Stimulated activated CD4-positive, alpha-beta T cell treated with anti-CD3 and anti-CD28 coated beads, Interleukin-1b, Interleukin-23, amount 100 ng/mL, for 4 hours (primary cell): Measurements from ENCODE around the gene LIMS2.

Experiments used
- DNase-seq, 2 donors: peaks; one replicate each; pipeline ENCODE4 v3.0.0-alpha.2; 2020; ENCODE audit warnings: low read depth in 2 of 2

Gene LIMS2, protein sequence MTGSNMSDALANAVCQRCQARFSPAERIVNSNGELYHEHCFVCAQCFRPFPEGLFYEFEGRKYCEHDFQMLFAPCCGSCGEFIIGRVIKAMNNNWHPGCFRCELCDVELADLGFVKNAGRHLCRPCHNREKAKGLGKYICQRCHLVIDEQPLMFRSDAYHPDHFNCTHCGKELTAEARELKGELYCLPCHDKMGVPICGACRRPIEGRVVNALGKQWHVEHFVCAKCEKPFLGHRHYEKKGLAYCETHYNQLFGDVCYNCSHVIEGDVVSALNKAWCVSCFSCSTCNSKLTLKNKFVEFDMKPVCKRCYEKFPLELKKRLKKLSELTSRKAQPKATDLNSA

GRCh38 chr2:127675331-127676261 is at the start of gene LIMS2:
Gene LIMS2, minus strand, starts transcription at chr2:127675530. Its CDS starts 506 bp downstream, at chr2:127675024.
- DNase-seq, result no peak

GRCh38 chr2:127722807-127723206 is 47.5 kb upstream of the LIMS2 start:
- no peak for DNase-seq

DNA sequence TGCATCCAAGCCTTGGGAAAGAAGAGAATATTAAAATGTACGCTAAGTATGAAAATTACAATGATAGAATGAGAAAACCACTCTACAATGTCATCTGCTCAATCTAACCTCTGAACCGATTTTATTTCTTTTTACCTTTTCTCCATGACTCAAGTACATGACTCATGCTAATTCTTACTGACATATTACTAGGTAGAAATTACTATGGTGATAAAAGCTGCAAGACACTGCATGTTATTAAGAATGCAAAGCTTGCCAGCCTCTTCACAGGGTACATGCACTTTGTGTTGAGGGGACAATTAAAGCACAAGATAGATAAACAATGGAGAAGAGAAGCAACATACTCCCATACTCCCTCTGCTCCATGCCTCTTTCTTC is 46.6 kb upstream of the LIMS2 start:
- DNase-seq, result no peak

DNA sequence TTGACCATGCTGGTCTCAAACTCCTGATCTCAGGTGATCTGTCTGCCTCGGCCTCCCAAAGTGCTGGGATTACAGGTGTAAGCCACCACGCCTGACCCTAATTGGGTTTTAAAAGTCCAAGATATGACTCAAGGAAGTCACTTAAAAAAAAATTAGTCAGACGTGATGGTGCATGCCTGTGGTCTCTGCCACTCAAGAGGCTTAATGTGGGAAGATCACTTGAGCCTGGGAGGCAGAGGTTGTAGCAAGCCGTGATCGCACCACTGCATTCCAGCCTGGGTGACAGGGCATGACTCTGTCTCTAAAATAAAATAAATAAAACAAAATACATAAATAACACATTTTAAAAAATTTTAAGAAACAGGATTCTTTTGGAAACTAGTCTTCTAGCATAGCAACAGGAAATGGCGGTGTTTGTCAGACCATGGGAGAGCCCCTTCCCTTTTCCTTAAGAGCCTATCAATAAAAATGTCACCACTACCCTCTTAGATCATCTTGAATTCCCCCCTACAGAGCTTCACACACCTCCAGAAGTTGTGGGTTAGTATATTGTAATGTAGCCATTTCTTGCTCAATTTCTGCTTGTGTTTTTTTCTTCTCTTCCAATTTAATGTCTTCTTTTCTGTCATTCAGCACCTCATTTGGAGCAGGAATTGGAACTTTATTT is 46.1 kb upstream of the LIMS2 start:
- no peak for DNase-seq

DNA sequence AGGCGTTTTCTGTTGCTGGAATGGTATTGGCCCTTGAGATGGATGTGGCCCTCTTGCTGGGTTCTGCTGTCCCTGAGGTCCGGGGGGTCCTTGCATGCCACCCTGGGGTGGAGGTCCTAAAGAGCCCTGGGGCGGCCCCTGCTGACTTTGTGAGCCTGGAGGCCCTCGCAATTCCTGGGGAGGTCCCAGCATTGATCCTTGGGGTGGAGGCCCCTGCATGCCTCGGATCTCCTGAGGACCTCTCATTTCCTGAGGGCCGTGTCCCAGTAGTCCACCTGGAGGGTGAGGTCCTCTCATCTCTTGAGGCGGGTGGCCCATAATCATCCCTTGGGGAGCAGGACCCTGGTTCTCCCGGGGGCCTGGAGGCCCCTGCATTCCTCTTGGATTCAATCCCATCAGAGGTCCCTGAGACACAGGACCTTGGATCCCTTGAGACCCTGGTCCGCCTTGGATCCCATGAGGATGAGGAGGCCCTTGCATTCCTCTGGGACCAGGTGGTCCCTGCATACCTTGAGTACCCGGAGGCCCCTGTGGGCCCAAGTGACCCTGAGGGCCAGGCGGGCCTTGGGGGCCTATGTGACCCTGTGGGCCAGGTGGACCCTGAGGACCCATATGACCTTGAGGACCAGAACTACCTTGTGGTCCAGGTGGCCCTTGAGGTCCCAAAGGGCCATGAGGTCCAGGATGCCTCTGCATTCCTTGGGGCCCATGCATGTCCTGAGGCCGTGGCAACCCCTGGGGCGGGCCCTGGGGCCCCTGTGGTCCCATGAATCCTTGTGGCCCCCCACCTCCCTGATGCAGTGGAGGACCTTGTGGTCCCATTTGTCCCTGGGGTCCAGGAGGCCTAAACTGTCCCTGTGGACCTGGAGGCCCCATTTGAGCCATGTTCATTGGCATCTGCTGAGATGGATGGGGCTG is 44.2 kb upstream of the LIMS2 start:
- DNase-seq, result no peak

GRCh38 chr2:127718271-127718670 is 42.9 kb upstream of the LIMS2 start:
- no peak for DNase-seq

GRCh38 chr2:127715778-127716449 is 40.6 kb upstream of the LIMS2 start:
- DNase-seq, result no peak

DNA sequence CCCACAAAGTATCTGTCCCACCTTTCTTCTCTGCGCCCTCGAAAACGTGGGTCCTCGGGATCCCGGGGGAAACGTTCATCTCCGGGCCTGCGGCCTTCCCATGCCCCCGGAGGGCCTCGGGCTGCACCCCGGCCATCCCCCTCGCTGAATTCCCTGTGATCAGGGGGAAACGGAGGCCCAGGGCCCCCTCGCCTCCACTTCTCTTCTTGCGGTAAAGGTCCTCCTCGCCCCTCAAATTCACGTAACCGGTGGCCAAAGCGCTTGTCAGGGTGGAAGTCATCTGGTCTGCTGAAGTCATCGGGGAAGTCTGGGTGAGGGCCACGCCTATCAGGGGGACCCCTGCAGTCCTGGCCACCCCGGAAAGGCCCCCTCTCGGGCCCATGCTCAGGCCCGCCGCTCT is 38.2 kb upstream of the LIMS2 start:
- DNase-seq, result no peak

DNA sequence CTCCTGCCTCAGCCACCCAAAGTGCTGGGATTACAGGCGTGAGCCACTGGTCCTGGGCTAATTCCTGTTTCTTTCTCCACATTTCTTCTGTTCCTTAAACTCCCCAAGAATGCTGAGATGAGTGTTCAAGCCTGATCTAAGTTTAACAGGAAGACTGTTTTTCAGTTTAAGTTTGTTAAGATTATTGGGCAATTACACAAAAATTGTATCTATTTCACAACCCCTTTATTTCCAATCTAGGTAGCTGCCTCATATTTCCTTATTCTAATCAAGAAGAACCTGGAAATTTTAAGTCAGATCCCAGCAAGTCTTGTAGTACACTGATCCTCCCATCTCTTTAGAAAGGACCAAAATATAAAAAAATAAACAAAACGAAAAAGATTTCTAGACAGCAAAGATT is 37.7 kb upstream of the LIMS2 start:
- DNase-seq, result no peak

- no peak for DNase-seq
Observed at GRCh38 chr2:127709336-127709735, 34.0 kb upstream of the LIMS2 start.

- no peak for DNase-seq
Observed at GRCh38 chr2:127707890-127708648, 32.7 kb upstream of the LIMS2 start.

GRCh38 chr2:127706215-127706990 is 31.1 kb upstream of the LIMS2 start:
- DNase-seq, result no peak

DNA sequence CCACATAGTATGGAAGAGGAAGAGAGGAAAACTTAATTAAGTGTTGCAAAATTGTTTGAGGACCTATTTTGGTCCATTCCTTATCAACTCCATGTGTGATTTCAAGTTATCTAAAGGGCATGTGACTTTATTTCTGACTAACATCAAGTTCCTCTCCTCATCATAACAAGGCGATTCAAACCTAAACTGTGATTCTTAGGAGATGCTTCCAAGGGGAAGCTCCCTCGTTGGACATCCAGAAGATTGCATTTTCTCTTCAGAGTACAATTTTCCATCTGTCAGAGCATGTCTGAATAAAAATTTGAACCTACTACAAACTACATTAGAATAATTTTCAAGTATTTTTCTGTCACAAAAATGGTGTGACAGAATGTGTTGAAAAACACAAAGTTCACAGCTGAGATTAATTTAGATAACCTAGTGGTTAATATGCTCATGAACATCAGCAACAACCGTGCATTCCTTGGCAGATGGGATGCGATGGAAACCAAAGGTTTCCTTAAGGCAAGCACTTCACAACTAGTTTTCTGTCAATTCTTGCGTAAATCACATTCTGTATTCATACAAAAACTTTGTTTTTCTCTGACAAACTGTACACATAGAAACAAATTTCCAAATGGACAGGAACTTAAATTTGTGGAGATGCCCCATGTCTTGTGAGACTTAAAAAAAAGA is 30.2 kb upstream of the LIMS2 start:
- no peak for DNase-seq

- no peak for DNase-seq
Observed at GRCh38 chr2:127704641-127705390, 29.5 kb upstream of the LIMS2 start.

- no peak for DNase-seq
Observed at GRCh38 chr2:127703282-127703681, 28.0 kb upstream of the LIMS2 start.

DNA sequence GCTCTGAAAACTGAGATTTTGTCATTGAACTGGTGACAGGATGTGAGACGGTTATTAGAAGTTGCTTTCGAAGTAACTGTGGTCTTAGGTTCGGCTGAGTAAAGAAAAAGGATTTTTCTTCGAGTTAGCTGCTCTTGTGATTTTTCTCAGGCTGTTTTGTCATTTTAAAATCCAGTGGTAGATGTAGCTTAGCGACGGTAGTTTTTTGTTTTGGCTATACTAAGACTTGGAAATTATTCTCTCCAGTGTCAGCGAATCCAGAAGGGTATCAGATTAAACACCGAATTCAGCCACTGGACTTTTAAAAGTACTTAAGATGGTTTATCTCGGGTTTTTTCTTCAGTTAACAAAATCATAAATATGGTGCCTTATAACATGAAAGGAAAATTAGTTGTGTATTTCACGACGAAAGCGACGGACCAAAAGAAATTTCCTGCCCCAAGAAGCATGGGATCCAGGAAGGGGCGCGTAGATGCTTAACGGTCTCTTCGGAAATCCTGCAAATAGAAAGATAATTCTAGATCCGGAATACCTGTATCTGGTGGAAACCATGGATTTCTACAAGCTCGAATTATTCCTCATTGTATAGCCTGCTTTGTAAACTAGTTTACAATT is 27.2 kb upstream of the LIMS2 start:
- DNase-seq, result no peak

DNA sequence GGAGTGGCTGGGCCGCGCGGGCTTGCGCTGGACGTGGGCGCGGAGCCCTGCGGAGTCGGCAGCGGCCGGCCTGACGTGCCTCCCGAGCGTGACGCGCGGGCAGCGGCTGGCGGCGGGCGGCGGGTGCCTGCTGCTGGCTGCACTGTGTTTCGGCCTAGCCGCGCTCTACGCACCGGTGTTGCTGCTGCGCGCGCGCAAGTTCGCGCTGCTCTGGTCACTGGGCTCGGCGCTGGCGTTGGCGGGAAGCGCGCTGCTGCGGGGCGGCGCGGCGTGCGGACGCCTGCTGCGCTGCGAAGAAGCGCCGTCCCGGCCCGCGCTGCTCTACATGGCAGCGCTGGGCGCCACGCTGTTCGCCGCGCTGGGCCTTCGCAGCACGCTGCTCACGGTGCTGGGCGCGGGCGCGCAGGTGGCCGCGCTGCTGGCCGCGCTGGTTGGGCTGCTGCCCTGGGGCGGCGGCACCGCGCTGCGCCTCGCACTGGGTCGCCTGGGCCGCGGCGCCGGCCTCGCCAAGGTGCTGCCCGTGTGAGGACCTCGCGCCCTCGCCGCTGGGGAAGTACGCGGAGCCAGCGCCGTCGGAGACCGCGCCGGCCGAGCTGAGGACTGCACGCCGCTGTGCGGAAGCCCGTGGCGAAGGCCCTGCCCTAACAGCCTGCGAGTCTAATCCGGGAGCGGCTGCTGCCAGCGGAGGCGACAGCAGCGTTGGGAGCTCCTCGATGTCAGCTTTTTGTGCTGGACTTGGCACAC is 26.5 kb upstream of the LIMS2 start:
- DNase-seq, result peak; percentile 63 to 71
